ENCODE data around the gene TRPT1.

TRPT1 gene

GRCh38 chr11:64237484-64237951 is 11.5 kb upstream of the TRPT1 start:
- TF ChIP-seq CTCF (IDR thresholded peaks at IDR 0.05; ENCODE audit: low read depth, low read length): no peak

GRCh38 chr11:64235437-64236161 is 9.6 kb upstream of the TRPT1 start:
- no peak for TF ChIP-seq CTCF (IDR thresholded peaks at IDR 0.05; ENCODE audit: low read depth, low read length)
- DNase-seq (ENCODE audit: extremely low read depth, low read depth): no peak

More at GRCh38 chr11:64237484-64237951, 11.5 kb upstream of the TRPT1 start:
- no peak for DNase-seq (ENCODE audit: extremely low read depth, low read depth)

- no peak for DNase-seq (ENCODE audit: extremely low read depth, low read depth)
- no peak for TF ChIP-seq CTCF (IDR thresholded peaks at IDR 0.05; ENCODE audit: low read depth, low read length)
These were observed 8.8 kb upstream of the TRPT1 start for GRCh38 chr11:64234647-64235379.

- DNase-seq (ENCODE audit: extremely low read depth, low read depth): no peak
- no peak for TF ChIP-seq CTCF (IDR thresholded peaks at IDR 0.05; ENCODE audit: low read depth, low read length)
These were observed 8.1 kb upstream of the TRPT1 start, which contains the start of gene VEGFB for GRCh38 chr11:64233913-64234586. Gene VEGFB, plus strand, starts transcription at chr11:64234584. Its CDS starts 250 bp downstream, at chr11:64234834.

GRCh38 chr11:64232967-64233315 is 7.0 kb upstream of the TRPT1 start:
- no peak for DNase-seq (ENCODE audit: extremely low read depth, low read depth)
- no peak for TF ChIP-seq CTCF (IDR thresholded peaks at IDR 0.05; ENCODE audit: low read depth, low read length)

GRCh38 chr11:64232182-64232966 is 6.4 kb upstream of the TRPT1 start:
- TF ChIP-seq CTCF (IDR thresholded peaks at IDR 0.05; ENCODE audit: low read depth, low read length): no peak
- DNase-seq (ENCODE audit: extremely low read depth, low read depth): no peak

All from AG09319 (cell line).